Suprapubic skin (tissue), 3 donors: Measurements from ENCODE around the gene MICU1.

Experiments
- CTCF ChIP-seq, 2 donors: fragments of 200-600 bp in 1 of 2; fragments of 450-650 bp in 1 of 2; sonication (generic) in 1 of 2; IDR thresholded peaks; one replicate each; pipeline ENCODE4 v1.5.1; 2016 to 2019; ENCODE audit warnings: antibody characterized with exemption in 2 of 2, mild to moderate bottlenecking in 1 of 2, moderate library complexity in 1 of 2
- EP300 ChIP-seq: sonication (generic); formaldehyde crosslinking; IDR thresholded peaks from one replicate; pipeline ENCODE4 v1.6.1; 2017; ENCODE audit warnings: antibody characterized with exemption
- POLR2A ChIP-seq, 2 donors: fragments of 450-650 bp; IDR thresholded peaks; one replicate each; pipeline ENCODE4 v1.6.1; 2017; ENCODE audit warnings: antibody characterized with exemption in 2 of 2, mild to moderate bottlenecking in 2 of 2, moderate library complexity in 2 of 2

- no peak for TF ChIP-seq CTCF (IDR thresholded peaks at IDR 0.05)
- no peak for TF ChIP-seq EP300
- TF ChIP-seq POLR2A (IDR thresholded peaks at IDR 0.05) = no peak
Observed at GRCh38 chr10:72466018-72466417, 159.9 kb downstream of the MICU1 start.
